SK-N-SH treated with all-trans-retinoic acid at 6 μM for 48 hours (cell line): Measurements from ENCODE around the gene GSC2.

ENCODE experiments used
- ATAC-seq: fragments of 200-7000 bp; cut with Tn5 transposase; 3 replicates; pipeline ENCODE4 v1.9.1; 2020; ENCODE audit warnings: mild to moderate bottlenecking, moderate library complexity
- ARNTL ChIP-seq: fragments of 450-650 bp; formaldehyde crosslinking; IDR thresholded peaks from 2 replicates; pipeline ENCODE4 v1.5.0; 2020; ENCODE audit warnings: low read depth, mild to moderate bottlenecking, moderate library complexity, borderline replicate concordance
- BACH2 ChIP-seq: fragments of 250-450 bp; sonication (Bioruptor Pico); IDR thresholded peaks from 2 replicates; pipeline ENCODE4 v1.9.0; 2021; ENCODE audit warnings: mild to moderate bottlenecking, borderline replicate concordance
- CSDC2 ChIP-seq: fragments of 250-450 bp; sonication (Bioruptor Pico); IDR thresholded peaks from 2 replicates; pipeline ENCODE4 v1.5.0; 2020; ENCODE audit warnings: mild to moderate bottlenecking, moderate library complexity
- ESRRG ChIP-seq: fragments of 250-450 bp; sonication (Bioruptor Pico); IDR thresholded peaks from 2 replicates; pipeline ENCODE4 v1.6.1; 2021; ENCODE audit warnings: mild to moderate bottlenecking
- GLIS3 ChIP-seq: fragments of 250-450 bp; sonication (Bioruptor Pico); IDR thresholded peaks from 2 replicates; pipeline ENCODE4 v1.5.0; 2020; ENCODE audit warnings: mild to moderate bottlenecking, moderate library complexity
- OSR1 ChIP-seq: fragments of 250-450 bp; sonication (Bioruptor Pico); IDR thresholded peaks from 2 replicates; pipeline ENCODE4 v1.8.0; 2022; ENCODE audit warnings: moderate library complexity, mild to moderate bottlenecking, inconsistent platforms
- PPARA ChIP-seq: fragments of 250-450 bp; sonication (Bioruptor Pico); IDR thresholded peaks from 2 replicates; pipeline ENCODE4 v1.5.0; 2020; ENCODE audit warnings: mild to moderate bottlenecking, borderline replicate concordance
- RARB ChIP-seq: fragments of 250-450 bp; sonication (Bioruptor Pico); IDR thresholded peaks from 2 replicates; pipeline ENCODE4 v1.8.0; 2021; ENCODE audit warnings: mild to moderate bottlenecking, moderate library complexity
- SNAI2 ChIP-seq: fragments of 250-450 bp; sonication (Bioruptor Pico); IDR thresholded peaks from 2 replicates; pipeline ENCODE4 v1.5.0; 2020; ENCODE audit warnings: mild to moderate bottlenecking, moderate library complexity
- TOX ChIP-seq: fragments of 250-450 bp; sonication (Bioruptor Pico); IDR thresholded peaks from 2 replicates; pipeline ENCODE4 v1.8.0; 2021; ENCODE audit warnings: mild to moderate bottlenecking, moderate library complexity, borderline replicate concordance
- ZC3H10 ChIP-seq: fragments of 250-450 bp; sonication (Bioruptor Pico); IDR thresholded peaks from 2 replicates; pipeline ENCODE4 v1.5.1; 2021; ENCODE audit warnings: mild to moderate bottlenecking, moderate library complexity
- ZFP3 ChIP-seq: fragments of 250-450 bp; sonication (Bioruptor Pico); IDR thresholded peaks from 2 replicates; pipeline ENCODE4 v1.5.0; 2020; ENCODE audit warnings: mild to moderate bottlenecking, moderate library complexity
- ZFP30 ChIP-seq: fragments of 450-650 bp; formaldehyde crosslinking; IDR thresholded peaks from 2 replicates; pipeline ENCODE4 v1.5.0; 2022; ENCODE audit warnings: mild to moderate bottlenecking, moderate library complexity
- ZNF565 ChIP-seq: fragments of 450-650 bp; formaldehyde crosslinking; conservative IDR thresholded peaks from 2 replicates; pipeline ENCODE4 v1.5.0; 2020; ENCODE audit warnings: low read depth, mild to moderate bottlenecking, moderate library complexity
- ZNF70 ChIP-seq: fragments of 450-650 bp; formaldehyde crosslinking; IDR thresholded peaks from 2 replicates; pipeline ENCODE4 v1.5.0; 2020; ENCODE audit warnings: mild to moderate bottlenecking, moderate library complexity
- ZNF8 ChIP-seq: fragments of 450-650 bp; formaldehyde crosslinking; IDR thresholded peaks from 2 replicates; pipeline ENCODE4 v1.5.0; 2020; ENCODE audit warnings: mild to moderate bottlenecking, moderate library complexity
- TF ChIP-seq, protein P1 (sequence below): fragments of 250-450 bp; sonication (Bioruptor Pico); IDR thresholded peaks from 2 replicates; pipeline ENCODE4 v1.5.1; 2020; ENCODE audit warnings: low read depth, mild to moderate bottlenecking, moderate library complexity
- TF ChIP-seq, protein P2 (sequence below): fragments of 250-450 bp; sonication (Bioruptor Pico); IDR thresholded peaks from 2 replicates; pipeline ENCODE4 v1.5.1; 2021; ENCODE audit warnings: mild to moderate bottlenecking, moderate library complexity
- TF ChIP-seq, protein P3 (sequence below): fragments of 250-450 bp; sonication (Bioruptor Pico); IDR thresholded peaks from 2 replicates; pipeline ENCODE4 v1.5.0; 2020; ENCODE audit warnings: mild to moderate bottlenecking, moderate library complexity

GSC2 gene, protein sequence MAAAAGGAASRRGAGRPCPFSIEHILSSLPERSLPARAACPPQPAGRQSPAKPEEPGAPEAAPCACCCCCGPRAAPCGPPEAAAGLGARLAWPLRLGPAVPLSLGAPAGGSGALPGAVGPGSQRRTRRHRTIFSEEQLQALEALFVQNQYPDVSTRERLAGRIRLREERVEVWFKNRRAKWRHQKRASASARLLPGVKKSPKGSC

DNA sequence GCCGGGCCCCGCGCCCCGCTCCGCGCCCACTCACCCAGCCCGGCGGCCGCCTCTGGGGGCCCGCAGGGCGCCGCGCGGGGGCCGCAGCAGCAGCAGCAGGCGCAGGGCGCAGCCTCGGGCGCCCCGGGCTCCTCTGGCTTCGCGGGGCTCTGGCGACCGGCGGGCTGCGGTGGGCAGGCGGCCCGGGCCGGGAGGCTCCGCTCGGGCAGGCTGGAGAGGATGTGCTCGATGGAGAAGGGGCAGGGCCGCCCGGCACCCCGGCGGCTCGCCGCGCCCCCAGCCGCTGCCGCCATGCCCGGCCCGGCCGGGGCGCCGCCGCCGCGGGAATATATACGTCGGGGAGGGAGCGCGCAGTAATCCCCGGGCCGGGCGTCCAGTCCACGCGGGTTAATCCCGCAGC is at the start of gene GSC2:
Gene GSC2 (minus strand): TSS at position 302 of the 400 bp plus-strand sequence. CDS start 9 bp downstream, at position 293.
- ATAC-seq: no peak

DNA sequence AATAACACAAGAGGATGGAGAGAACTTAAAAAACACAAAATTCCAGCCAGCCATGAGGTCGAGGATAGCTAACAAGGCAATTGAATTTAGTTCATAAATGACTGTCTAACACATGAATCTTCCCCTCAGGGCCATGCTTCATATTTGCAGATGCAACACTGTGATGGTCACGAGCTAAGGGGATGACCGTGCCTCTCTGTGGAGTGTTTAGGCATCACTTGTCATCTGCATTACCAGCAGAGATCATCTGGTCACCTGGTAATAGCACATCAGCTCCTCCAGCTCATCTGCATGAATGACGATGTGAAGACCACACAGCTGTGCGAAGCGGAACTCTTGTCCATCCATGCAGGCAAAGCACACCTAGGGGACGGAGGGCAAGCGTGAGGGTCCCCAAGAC is 49.4 kb upstream of the GSC2 start:
- ATAC-seq: no peak
- no peak for TF ChIP-seq RARB
- TF ChIP-seq, protein P1, sequence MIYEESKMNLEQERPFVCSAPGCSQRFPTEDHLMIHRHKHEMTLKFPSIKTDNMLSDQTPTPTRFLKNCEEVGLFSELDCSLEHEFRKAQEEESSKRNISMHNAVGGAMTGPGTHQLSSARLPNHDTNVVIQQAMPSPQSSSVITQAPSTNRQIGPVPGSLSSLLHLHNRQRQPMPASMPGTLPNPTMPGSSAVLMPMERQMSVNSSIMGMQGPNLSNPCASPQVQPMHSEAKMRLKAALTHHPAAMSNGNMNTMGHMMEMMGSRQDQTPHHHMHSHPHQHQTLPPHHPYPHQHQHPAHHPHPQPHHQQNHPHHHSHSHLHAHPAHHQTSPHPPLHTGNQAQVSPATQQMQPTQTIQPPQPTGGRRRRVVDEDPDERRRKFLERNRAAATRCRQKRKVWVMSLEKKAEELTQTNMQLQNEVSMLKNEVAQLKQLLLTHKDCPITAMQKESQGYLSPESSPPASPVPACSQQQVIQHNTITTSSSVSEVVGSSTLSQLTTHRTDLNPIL (CRISPR knock-in tag): no peak
- TF ChIP-seq ESRRG (CRISPR knock-in tag): no peak
- no peak for TF ChIP-seq SNAI2 (CRISPR knock-in tag)
- TF ChIP-seq ZFP3 (CRISPR knock-in tag): no peak
- no peak for TF ChIP-seq BACH2 (CRISPR knock-in tag)
- no peak for TF ChIP-seq CSDC2
- no peak for TF ChIP-seq ZNF8 (CRISPR knock-in tag)
- TF ChIP-seq ZNF565 (CRISPR knock-in tag): no peak
- TF ChIP-seq ZFP30 (CRISPR knock-in tag): no peak
- TF ChIP-seq ARNTL (CRISPR knock-in tag): no peak

More for the DNA sequence above, at the start of gene GSC2:
- TF ChIP-seq CSDC2: no peak
- TF ChIP-seq BACH2 (CRISPR knock-in tag): no peak
- no peak for TF ChIP-seq ESRRG (CRISPR knock-in tag)
- no peak for TF ChIP-seq ZFP30 (CRISPR knock-in tag)
- TF ChIP-seq, protein P1 (CRISPR knock-in tag): no peak
- TF ChIP-seq ZNF70 (CRISPR knock-in tag): no peak
- no peak for TF ChIP-seq ZNF8 (CRISPR knock-in tag)
- no peak for TF ChIP-seq PPARA
- no peak for TF ChIP-seq ZFP3 (CRISPR knock-in tag)
- TF ChIP-seq GLIS3: no peak

DNA sequence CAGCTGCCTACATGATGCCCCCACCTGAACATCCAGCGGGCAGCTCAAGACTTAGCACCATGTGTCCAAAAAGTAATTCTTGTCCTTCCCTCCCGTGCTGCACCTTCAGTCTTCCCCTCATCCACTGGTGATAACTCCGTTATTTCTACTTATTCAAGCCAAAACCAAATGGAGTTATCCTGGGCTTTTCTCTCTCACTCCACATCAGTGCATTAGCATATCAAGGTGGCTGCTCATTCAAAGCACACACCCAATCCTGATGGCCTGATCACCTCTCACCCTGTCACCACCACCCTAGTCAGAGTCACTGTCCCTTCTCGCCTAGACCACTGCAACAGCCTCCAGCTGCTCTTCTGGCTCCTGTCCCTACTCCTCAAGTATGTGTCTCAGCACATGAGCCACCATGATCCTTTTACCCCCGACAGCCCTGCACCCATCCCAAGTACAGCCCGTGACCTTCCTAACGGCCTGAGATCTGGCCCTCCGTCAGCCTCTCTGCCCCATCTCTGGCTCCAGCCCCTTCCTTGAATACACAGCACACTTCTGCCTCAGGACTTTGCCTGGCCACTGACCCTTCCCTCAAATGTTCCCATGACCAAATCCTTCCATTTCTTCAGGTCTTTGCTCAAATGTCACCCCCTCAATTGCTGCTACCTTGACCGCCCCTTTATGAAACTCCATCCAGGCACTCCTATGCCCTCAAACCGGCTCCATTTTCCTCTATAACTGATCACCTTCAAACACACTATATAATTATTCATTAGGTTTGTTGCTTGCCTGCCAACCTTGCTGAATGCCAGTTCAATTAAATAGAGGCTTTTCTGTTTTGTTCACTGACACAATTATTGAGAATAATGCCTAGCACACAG is 48.1 kb upstream of the GSC2 start:
- no peak for TF ChIP-seq TOX (CRISPR knock-in tag)
- TF ChIP-seq, protein P2, sequence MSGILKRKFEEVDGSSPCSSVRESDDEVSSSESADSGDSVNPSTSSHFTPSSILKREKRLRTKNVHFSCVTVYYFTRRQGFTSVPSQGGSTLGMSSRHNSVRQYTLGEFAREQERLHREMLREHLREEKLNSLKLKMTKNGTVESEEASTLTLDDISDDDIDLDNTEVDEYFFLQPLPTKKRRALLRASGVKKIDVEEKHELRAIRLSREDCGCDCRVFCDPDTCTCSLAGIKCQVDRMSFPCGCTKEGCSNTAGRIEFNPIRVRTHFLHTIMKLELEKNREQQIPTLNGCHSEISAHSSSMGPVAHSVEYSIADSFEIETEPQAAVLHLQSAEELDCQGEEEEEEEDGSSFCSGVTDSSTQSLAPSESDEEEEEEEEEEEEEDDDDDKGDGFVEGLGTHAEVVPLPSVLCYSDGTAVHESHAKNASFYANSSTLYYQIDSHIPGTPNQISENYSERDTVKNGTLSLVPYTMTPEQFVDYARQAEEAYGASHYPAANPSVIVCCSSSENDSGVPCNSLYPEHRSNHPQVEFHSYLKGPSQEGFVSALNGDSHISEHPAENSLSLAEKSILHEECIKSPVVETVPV (CRISPR knock-in tag): no peak
- no peak for TF ChIP-seq ARNTL (CRISPR knock-in tag)
- no peak for TF ChIP-seq SNAI2 (CRISPR knock-in tag)
- TF ChIP-seq OSR1 (CRISPR knock-in tag): no peak
- TF ChIP-seq, protein P3, sequence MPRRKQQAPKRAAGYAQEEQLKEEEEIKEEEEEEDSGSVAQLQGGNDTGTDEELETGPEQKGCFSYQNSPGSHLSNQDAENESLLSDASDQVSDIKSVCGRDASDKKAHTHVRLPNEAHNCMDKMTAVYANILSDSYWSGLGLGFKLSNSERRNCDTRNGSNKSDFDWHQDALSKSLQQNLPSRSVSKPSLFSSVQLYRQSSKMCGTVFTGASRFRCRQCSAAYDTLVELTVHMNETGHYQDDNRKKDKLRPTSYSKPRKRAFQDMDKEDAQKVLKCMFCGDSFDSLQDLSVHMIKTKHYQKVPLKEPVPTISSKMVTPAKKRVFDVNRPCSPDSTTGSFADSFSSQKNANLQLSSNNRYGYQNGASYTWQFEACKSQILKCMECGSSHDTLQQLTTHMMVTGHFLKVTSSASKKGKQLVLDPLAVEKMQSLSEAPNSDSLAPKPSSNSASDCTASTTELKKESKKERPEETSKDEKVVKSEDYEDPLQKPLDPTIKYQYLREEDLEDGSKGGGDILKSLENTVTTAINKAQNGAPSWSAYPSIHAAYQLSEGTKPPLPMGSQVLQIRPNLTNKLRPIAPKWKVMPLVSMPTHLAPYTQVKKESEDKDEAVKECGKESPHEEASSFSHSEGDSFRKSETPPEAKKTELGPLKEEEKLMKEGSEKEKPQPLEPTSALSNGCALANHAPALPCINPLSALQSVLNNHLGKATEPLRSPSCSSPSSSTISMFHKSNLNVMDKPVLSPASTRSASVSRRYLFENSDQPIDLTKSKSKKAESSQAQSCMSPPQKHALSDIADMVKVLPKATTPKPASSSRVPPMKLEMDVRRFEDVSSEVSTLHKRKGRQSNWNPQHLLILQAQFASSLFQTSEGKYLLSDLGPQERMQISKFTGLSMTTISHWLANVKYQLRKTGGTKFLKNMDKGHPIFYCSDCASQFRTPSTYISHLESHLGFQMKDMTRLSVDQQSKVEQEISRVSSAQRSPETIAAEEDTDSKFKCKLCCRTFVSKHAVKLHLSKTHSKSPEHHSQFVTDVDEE (CRISPR knock-in tag): no peak
- TF ChIP-seq BACH2 (CRISPR knock-in tag): no peak
- no peak for TF ChIP-seq ZC3H10 (CRISPR knock-in tag)
- TF ChIP-seq ZNF70 (CRISPR knock-in tag): no peak
- no peak for TF ChIP-seq PPARA
- no peak for ATAC-seq
